ENCODE results near the gene NFKB1. TPM values are rescaled to one million over a fixed set of nuclear protein-coding genes. Genes with fewer than 3 reads are reported as not detected.

Gene NFKB1
- polyA plus RNA-seq, 2 of the 4 experiments (the other 2 are of a cell fraction) = 15.2 to 18.3 TPM

DNA sequence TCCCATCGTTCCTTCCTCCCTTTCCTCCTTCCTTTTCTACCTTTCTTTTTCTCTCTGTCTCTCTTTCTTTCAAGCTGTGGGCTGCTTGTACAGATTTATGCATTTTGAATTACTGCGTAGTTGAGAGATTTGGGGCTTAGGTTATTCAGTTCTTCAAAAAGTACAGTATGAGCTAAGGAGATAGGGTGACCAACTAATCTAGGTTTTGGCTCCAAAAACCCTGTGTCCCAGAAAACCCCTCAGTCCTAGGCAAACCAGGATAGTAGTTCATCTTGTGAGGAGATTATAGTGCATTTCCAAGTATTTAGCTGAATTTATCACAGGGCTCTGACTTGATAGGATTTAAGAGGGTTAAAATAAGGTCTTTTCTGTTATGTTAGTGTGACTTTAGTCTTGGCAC is 64.5 kb downstream of the NFKB1 start:
- ChIA-PET POLR2A (no interaction called here), CTCF (no interaction called here)
- Histone ChIP-seq H3K4me1 (peaks cover 10% of the 10 kb centered on the region), H3K4me3 (no peak overlapping the region), H3K27ac (no peak overlapping the region), H3K9me3 (peaks cover 4% of the 10 kb centered on the region; the same call in 1 of the 3 replicates), H3K4me2 (no peak overlapping the region)
- 72% methylated on average over 2 of the region's 2 CpGs for WGBS (ENCODE audit: missing lambda C conversion rate)
- TF ChIP-seq FOSL2 (IDR thresholded peaks at IDR 0.05) (no peak), FOSL2 (CRISPR knock-in tag; IDR thresholded peaks at IDR 0.05) (no peak), SREBF2 (IDR thresholded peaks at IDR 0.05) (no peak), HOXB5 (CRISPR knock-in tag; IDR thresholded peaks at IDR 0.05) (no peak), ZC3H11A (IDR thresholded peaks at IDR 0.05) (no peak), HEYL (CRISPR knock-in tag; IDR thresholded peaks at IDR 0.05) (no peak), RCOR1 (IDR thresholded peaks at IDR 0.05; ENCODE audit: low read depth, low read length) (no peak)
- TF ChIP-seq, protein P1, sequence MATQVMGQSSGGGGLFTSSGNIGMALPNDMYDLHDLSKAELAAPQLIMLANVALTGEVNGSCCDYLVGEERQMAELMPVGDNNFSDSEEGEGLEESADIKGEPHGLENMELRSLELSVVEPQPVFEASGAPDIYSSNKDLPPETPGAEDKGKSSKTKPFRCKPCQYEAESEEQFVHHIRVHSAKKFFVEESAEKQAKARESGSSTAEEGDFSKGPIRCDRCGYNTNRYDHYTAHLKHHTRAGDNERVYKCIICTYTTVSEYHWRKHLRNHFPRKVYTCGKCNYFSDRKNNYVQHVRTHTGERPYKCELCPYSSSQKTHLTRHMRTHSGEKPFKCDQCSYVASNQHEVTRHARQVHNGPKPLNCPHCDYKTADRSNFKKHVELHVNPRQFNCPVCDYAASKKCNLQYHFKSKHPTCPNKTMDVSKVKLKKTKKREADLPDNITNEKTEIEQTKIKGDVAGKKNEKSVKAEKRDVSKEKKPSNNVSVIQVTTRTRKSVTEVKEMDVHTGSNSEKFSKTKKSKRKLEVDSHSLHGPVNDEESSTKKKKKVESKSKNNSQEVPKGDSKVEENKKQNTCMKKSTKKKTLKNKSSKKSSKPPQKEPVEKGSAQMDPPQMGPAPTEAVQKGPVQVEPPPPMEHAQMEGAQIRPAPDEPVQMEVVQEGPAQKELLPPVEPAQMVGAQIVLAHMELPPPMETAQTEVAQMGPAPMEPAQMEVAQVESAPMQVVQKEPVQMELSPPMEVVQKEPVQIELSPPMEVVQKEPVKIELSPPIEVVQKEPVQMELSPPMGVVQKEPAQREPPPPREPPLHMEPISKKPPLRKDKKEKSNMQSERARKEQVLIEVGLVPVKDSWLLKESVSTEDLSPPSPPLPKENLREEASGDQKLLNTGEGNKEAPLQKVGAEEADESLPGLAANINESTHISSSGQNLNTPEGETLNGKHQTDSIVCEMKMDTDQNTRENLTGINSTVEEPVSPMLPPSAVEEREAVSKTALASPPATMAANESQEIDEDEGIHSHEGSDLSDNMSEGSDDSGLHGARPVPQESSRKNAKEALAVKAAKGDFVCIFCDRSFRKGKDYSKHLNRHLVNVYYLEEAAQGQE (IDR thresholded peaks at IDR 0.05) = no peak
- TF ChIP-seq, protein P2, sequence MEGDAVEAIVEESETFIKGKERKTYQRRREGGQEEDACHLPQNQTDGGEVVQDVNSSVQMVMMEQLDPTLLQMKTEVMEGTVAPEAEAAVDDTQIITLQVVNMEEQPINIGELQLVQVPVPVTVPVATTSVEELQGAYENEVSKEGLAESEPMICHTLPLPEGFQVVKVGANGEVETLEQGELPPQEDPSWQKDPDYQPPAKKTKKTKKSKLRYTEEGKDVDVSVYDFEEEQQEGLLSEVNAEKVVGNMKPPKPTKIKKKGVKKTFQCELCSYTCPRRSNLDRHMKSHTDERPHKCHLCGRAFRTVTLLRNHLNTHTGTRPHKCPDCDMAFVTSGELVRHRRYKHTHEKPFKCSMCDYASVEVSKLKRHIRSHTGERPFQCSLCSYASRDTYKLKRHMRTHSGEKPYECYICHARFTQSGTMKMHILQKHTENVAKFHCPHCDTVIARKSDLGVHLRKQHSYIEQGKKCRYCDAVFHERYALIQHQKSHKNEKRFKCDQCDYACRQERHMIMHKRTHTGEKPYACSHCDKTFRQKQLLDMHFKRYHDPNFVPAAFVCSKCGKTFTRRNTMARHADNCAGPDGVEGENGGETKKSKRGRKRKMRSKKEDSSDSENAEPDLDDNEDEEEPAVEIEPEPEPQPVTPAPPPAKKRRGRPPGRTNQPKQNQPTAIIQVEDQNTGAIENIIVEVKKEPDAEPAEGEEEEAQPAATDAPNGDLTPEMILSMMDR (IDR thresholded peaks at IDR 0.05) = no peak
- no peak for DNase-seq (ENCODE audit: low read depth in 1 of 2, low spot score in 1 of 2)
- no peak for FAIRE-seq
- no peak for ATAC-seq

DNA sequence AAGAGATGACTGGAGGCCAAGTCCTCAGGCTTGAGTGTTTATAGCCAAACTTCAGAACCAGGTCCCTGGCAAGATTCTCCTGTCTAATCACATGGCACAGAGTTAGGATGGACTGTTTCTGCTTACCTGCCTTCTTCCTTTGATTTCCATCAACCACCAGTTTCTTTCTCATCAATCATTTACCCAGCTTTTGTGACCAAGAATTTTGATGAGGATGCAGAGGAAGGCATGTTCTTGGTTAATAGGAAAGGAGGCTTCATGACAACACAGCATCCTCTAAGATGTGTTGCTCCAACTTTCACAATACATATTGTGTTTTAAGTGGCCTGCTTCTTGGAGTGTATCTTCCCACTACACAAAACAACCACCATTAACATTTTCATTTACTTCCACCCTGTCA is 65.3 kb downstream of the NFKB1 start:
- no peak for DNase-seq (ENCODE audit: low read depth in 1 of 2, low spot score in 1 of 2)
- ChIA-PET POLR2A (no interaction called here), CTCF (no interaction called here)
- FAIRE-seq = no peak
- Histone ChIP-seq H3K27ac (no peak overlapping the region), H3K9me3 (peaks cover 4% of the 10 kb centered on the region; the same call in 1 of the 3 replicates), H3K4me1 (peaks cover 10% of the 10 kb centered on the region), H3K4me3 (no peak overlapping the region), H3K4me2 (no peak overlapping the region)
- ATAC-seq = no peak
- TF ChIP-seq, protein P2 (IDR thresholded peaks at IDR 0.05) = no peak
- no peak for TF ChIP-seq CEBPB (IDR thresholded peaks at IDR 0.05)
- TF ChIP-seq FOSL2 (IDR thresholded peaks at IDR 0.05) = no peak
- TF ChIP-seq FOSL2 (CRISPR knock-in tag; IDR thresholded peaks at IDR 0.05) = no peak
- TF ChIP-seq ZSCAN20 (CRISPR knock-in tag; IDR thresholded peaks at IDR 0.05) = no peak
- no peak for TF ChIP-seq TFCP2L1 (CRISPR knock-in tag; IDR thresholded peaks at IDR 0.05)
- no peak for TF ChIP-seq ZFP36 (IDR thresholded peaks at IDR 0.05; ENCODE audit: borderline replicate concordance, partially characterized antibody)
- TF ChIP-seq POLR2AphosphoS2 (conservative IDR thresholded peaks at IDR 0.05; ENCODE audit: low read length) = no peak
- TF ChIP-seq, protein P3, sequence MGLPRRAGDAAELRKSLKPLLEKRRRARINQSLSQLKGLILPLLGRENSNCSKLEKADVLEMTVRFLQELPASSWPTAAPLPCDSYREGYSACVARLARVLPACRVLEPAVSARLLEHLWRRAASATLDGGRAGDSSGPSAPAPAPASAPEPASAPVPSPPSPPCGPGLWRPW (IDR thresholded peaks at IDR 0.05) = no peak
- TF ChIP-seq, protein P4, sequence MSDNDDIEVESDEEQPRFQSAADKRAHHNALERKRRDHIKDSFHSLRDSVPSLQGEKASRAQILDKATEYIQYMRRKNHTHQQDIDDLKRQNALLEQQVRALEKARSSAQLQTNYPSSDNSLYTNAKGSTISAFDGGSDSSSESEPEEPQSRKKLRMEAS (IDR thresholded peaks at IDR 0.05) = no peak
- no peak for TF ChIP-seq BHLHE40 (IDR thresholded peaks at IDR 0.05; ENCODE audit: low read depth, low read length)
- TF ChIP-seq, protein P5, sequence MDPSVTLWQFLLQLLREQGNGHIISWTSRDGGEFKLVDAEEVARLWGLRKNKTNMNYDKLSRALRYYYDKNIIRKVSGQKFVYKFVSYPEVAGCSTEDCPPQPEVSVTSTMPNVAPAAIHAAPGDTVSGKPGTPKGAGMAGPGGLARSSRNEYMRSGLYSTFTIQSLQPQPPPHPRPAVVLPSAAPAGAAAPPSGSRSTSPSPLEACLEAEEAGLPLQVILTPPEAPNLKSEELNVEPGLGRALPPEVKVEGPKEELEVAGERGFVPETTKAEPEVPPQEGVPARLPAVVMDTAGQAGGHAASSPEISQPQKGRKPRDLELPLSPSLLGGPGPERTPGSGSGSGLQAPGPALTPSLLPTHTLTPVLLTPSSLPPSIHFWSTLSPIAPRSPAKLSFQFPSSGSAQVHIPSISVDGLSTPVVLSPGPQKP (IDR thresholded peaks at IDR 0.05; ENCODE audit: low read depth, low read length) = no peak
- TF ChIP-seq, protein P1 (IDR thresholded peaks at IDR 0.05) = no peak
- no peak for TF ChIP-seq NFE2L2 (conservative IDR thresholded peaks at IDR 0.05; ENCODE audit: low read length)
- TF ChIP-seq KDM5A (IDR thresholded peaks at IDR 0.05) = no peak
- TF ChIP-seq, protein P6, sequence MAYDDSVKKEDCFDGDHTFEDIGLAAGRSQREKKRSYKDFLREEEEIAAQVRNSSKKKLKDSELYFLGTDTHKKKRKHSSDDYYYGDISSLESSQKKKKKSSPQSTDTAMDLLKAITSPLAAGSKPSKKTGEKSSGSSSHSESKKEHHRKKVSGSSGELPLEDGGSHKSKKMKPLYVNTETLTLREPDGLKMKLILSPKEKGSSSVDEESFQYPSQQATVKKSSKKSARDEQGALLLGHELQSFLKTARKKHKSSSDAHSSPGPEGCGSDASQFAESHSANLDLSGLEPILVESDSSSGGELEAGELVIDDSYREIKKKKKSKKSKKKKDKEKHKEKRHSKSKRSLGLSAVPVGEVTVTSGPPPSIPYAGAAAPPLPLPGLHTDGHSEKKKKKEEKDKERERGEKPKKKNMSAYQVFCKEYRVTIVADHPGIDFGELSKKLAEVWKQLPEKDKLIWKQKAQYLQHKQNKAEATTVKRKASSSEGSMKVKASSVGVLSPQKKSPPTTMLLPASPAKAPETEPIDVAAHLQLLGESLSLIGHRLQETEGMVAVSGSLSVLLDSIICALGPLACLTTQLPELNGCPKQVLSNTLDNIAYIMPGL (CRISPR knock-in tag; IDR thresholded peaks at IDR 0.05; ENCODE audit: borderline replicate concordance) = no peak
- no peak for TF ChIP-seq POLR2A (IDR thresholded peaks at IDR 0.05; ENCODE audit: low read length)

Measured in A549 (cell line).